ENCODE data around the gene ZRANB3. TPM values are rescaled to one million over a fixed set of nuclear protein-coding genes. Genes with fewer than 3 reads are reported as not detected.

The ZRANB3 gene
- total and polyA plus RNA-seq, 2 donors (not counting 3 experiments of a cell fraction or from before 2014, with no cell fraction given): 2.2 to 6.0 TPM

DNA sequence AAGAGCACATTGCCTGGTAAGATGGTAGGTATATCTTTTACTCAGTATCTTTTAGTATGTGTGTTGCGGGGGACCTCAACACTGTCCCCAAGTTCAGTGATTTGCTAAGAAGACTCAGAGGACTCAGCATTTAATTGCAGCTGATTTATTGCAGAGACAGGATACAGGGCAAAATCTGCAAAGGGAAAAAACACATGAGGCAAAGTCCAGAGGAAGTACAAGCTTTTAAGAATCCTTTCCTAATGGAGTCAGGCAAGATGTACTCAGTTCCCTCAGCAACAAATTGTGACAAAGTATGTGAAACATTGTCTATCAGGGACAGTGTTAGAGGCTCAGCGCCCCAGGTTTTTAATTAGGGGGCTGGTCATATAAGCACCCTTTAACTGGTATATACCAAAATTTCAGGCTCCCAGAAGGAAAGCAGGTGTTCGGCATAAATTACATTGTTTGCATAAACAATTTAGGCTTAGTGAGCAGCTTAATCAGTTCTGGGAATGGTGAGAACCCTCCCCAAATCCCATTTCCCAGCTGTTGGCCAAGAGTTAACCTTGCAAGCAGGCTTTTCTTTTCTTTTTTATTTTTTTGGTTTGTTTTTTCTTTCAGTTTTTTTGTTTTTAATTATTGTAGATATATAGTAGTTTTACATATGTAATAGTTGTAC is 437.2 kb downstream of the ZRANB3 start:
- POLR2A ChIA-PET: no interaction called here

More for the DNA sequence above, 437.2 kb downstream of the ZRANB3 start:
- BruUV-seq (replicated peaks): no TSS peak
- TF ChIP-seq JUN (IDR thresholded peaks at IDR 0.05; ENCODE audit: borderline replicate concordance, insufficient read depth, insufficient read length, low read depth): no peak
- no peak for TF ChIP-seq FOS (IDR thresholded peaks at IDR 0.05; ENCODE audit: borderline replicate concordance, insufficient read depth, low read length)
- TF ChIP-seq MYC (IDR thresholded peaks at IDR 0.05; ENCODE audit: low read depth, low read length): no peak
- TF ChIP-seq POLR2AphosphoS5 (IDR thresholded peaks at IDR 0.05; ENCODE audit: insufficient read depth, low read depth, low read length): no peak
- no peak for TF ChIP-seq EZH2 (IDR thresholded peaks at IDR 0.05; ENCODE audit: borderline replicate concordance, low read depth, low read length, severe bottlenecking)
- no peak for TF ChIP-seq MAX (IDR thresholded peaks at IDR 0.05; ENCODE audit: insufficient read depth, insufficient read length)
- no peak for TF ChIP-seq POLR2A (IDR thresholded peaks at IDR 0.05; ENCODE audit: low read depth, low read length)
- TF ChIP-seq CTCF (IDR thresholded peaks at IDR 0.05; ENCODE audit: extremely low read depth in 1 of 2, insufficient read depth in 1 of 2, low read depth in 1 of 2, low read length in 2 of 2): no peak
- TF ChIP-seq GATA2 (IDR thresholded peaks at IDR 0.05; ENCODE audit: insufficient read depth, insufficient read length, low read depth, low read length): no peak
- Histone ChIP-seq H2AFZ (ENCODE audit: low read depth, low read length) (no peak overlapping the region), H3K4me2 (ENCODE audit: insufficient read depth, low read length) (no peak overlapping the region), H3K79me2 (ENCODE audit: control insufficient read depth, insufficient read depth, low read length) (peaks cover 6% of the 10 kb centered on the region), H3K27me3 (ENCODE audit: control insufficient read depth in 2 of 2, insufficient read depth in 2 of 2, low read length in 2 of 2) (no peaks in the 10 kb centered on the region), H3K4me1 (ENCODE audit: control insufficient read depth, extremely low read depth, insufficient read depth, low read length) (no peaks in the 10 kb centered on the region), H3K9ac (replicated peaks; ENCODE audit: extremely low read depth, insufficient read depth, low read length) (no peak overlapping the region), H3K36me3 (ENCODE audit: control insufficient read depth in 2 of 2, extremely low read depth in 1 of 2, insufficient read depth in 2 of 2, low read length in 2 of 2) (peaks cover 2 to 13% of the 10 kb centered on the region in 2 experiments), H4K20me1 (replicated peaks; ENCODE audit: control insufficient read depth, extremely low read depth, insufficient read depth, low read length) (peaks cover 2% of the 10 kb centered on the region), H3K27ac (ENCODE audit: insufficient read depth, low read depth, low read length) (no peak overlapping the region), H3K9me3 (replicated peaks; ENCODE audit: control insufficient read depth, insufficient read depth, low read length) (no peaks in the 10 kb centered on the region), H3K9me1 (replicated peaks; ENCODE audit: control insufficient read depth, extremely low read depth, insufficient read depth, low read length) (no peaks in the 10 kb centered on the region), H3K4me3 (replicated peaks in 1 of 3; ENCODE audit: insufficient read depth in 1 of 3, low read depth in 1 of 3, low read length in 3 of 3) (no peak overlapping the region)
- intact Hi-C loops (cut with micrococcal nuclease) (no loop called here), dilution Hi-C loops (cut with MboI; ENCODE audit: extremely low pct_ligation_motif_present, low sequenced_read_pairs) (no loop called here)
- DNase-seq (ENCODE audit: low read depth, low spot score) (no peak), FAIRE-seq (no peak)
- CTCF ChIA-PET: no interaction called here

Data from endothelial cell of umbilical vein (primary cell).